22Rv1 (cell line): ENCODE measurements around the gene LY86.

Experiments used
- H3K27ac ChIP-seq: fragments of 450-650 bp; 2 replicates; pipeline ENCODE4 v1.5.1; 2017
- CTCF ChIP-seq: fragments of 450-650 bp; IDR thresholded peaks from 2 replicates; pipeline ENCODE4 v1.5.1; 2017; ENCODE audit warnings: mild to moderate bottlenecking
- ZFX ChIP-seq: fragments of 450-650 bp; IDR thresholded peaks from 2 replicates; pipeline ENCODE4 v1.6.1; 2017; ENCODE audit warnings: antibody characterized with exemption, borderline replicate concordance

Gene LY86

GRCh38 chr6:6655805-6656251, 67.3 kb downstream of the LY86 start:
- TF ChIP-seq CTCF (no peak), ZFX (no peak)
- H3K27ac ChIP-seq: no peak overlapping the region

GRCh38 chr6:6656287-6656686, 67.8 kb downstream of the LY86 start:
- H3K27ac ChIP-seq: no peak overlapping the region
- TF ChIP-seq ZFX (no peak), CTCF (no peak)

GRCh38 chr6:6657085-6657819, 68.7 kb downstream of the LY86 start:
- no peak for TF ChIP-seq ZFX
- no peak for TF ChIP-seq CTCF
- no peak overlapping the region for H3K27ac ChIP-seq

- no peak overlapping the region for H3K27ac ChIP-seq
- TF ChIP-seq CTCF (no peak), ZFX (no peak)
These were observed 69.3 kb downstream of the LY86 start for GRCh38 chr6:6657820-6658217.

- no peak for TF ChIP-seq CTCF
- TF ChIP-seq ZFX: no peak
- H3K27ac ChIP-seq: no peak overlapping the region
These were observed 71.2 kb downstream of the LY86 start for GRCh38 chr6:6659600-6660327.

- no peak overlapping the region for H3K27ac ChIP-seq
- TF ChIP-seq CTCF (no peak), ZFX (no peak)
These were observed 72.0 kb downstream of the LY86 start for GRCh38 chr6:6660339-6661045.
